ENCODE results near the gene WNT3.

DNA sequence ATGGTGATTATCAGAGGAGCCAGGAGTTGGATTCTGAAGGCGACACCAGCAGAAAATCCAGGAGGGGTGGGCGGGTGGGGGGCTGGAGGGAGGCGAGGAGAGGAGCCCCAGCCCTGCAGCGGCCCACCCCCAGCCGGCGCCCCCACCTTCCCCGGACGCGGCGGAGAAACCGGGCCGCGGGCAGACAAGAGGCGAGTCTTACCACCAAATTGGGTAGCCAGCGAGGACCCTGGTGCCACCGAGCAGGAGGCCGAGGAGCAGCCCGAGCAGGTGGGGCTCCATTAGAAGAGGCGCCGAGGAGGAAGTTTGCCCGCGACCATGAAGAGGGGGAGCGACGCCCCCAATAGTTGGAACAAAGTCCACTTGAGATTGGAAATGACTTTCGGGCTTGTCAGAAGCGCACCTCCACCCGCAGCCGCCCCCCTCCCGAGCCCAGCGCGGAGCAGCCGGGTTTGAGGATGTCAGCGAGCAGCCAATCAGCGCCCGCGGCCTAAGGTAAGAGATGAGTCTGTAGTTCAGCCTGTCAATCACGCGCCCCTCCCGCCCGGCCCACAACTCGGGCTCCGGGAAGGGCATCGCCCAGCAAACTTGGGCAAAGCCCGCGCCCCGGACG, at the start of gene WNT3:
- TF ChIP-seq CTCF (IDR thresholded peaks at IDR 0.05), result no peak
- TF ChIP-seq POLR2A (IDR thresholded peaks at IDR 0.05), result no peak

All from uterus (tissue), 2 donors.